IgD-negative memory B cell (primary cell): ENCODE measurements around the gene MSH3. TPM values are rescaled to one million over a fixed set of nuclear protein-coding genes. Genes with fewer than 3 reads are reported as not detected.
A peak's percentile ranks its signal among the peaks of the same experiment; 100 is the strongest.
"Not testable (repeated sequence)": the region's sequence is repeated elsewhere in the genome, so short reads cannot be mapped to it uniquely, and the experiment has no call there.

Experiments
- H3K27ac Mint-ChIP-seq, 3 donors: one replicate each; pipeline ENCODE4 v1.8.0; 2020 to 2022; ENCODE audit warnings: mild to moderate bottlenecking in 3 of 3, mixed read lengths in 3 of 3, moderate library complexity in 1 of 3
- H3K27me3 Mint-ChIP-seq: one replicate; pipeline ENCODE4 v1.8.0; 2021; ENCODE audit warnings: mixed read lengths
- H3K36me3 Mint-ChIP-seq: one replicate; pipeline ENCODE4 v1.8.0; 2020; ENCODE audit warnings: mild to moderate bottlenecking, mixed read lengths
- H3K4me1 Mint-ChIP-seq, 3 donors: one replicate each; pipeline ENCODE4 v1.8.0; 2020 to 2022; ENCODE audit warnings: mixed read lengths in 3 of 3, mild to moderate bottlenecking in 1 of 3
- H3K4me3 Mint-ChIP-seq, 4 donors: one replicate each; pipeline ENCODE4 v1.8.0; 2020 to 2022; ENCODE audit warnings: mild to moderate bottlenecking in 4 of 4, mixed read lengths in 4 of 4, moderate library complexity in 3 of 4
- H3K9me3 Mint-ChIP-seq, 3 donors: one replicate each; pipeline ENCODE4 v1.8.0; 2020 to 2021; ENCODE audit warnings: mixed read lengths in 3 of 3, mild to moderate bottlenecking in 1 of 3
- polyA plus RNA-seq: library from polyadenylated mRNA; unstranded; fragments of 300-500 nt; fragmentation: Illumina TruSeq; gene quantifications from one replicate; pipeline ENCODE4 v1.2.3, GENCODE V29; 2021

Gene MSH3
- polyA plus RNA-seq, 1 donor from 2014 or later, result 11.7 TPM

DNA sequence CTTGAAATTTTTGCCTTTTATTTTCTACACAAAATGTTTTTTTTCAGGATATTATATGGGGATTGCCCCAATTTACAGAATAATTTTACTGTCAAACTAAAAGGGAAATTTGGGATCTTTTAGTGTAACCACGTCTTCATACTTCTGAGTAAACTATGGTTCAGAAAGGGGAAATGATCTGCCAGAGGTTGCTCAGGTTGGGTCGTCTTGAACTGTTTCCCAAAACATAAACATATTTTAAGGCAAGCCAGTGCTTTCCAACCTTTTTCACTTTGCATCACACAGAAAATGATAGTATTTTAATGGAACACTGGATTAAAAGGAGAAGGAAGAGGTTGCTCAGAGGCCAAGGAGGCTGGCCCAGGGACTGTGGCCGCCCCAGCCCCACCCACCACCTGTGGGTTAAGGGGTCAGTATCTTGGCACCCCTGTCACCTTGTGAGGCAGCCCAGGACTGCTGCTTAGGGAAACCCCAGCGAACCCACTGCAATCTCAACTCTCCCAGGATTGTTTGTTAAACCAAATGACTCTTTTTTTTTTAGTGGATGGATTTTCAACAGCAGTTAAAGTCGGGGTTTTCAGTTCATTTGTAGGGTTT, 143.1 kb downstream of the MSH3 start:
- H3K9me3 Mint-ChIP-seq, result peaks cover 0 to 3% (median 0%) of the 10 kb centered on the region in 3 donors
- no peaks in the 10 kb centered on the region for H3K27me3 Mint-ChIP-seq
- peaks cover 0 to 2% (median 0%) of the 10 kb centered on the region in 3 donors for H3K4me1 Mint-ChIP-seq
- no peak overlapping the region for H3K27ac Mint-ChIP-seq
- no peak overlapping the region for H3K4me3 Mint-ChIP-seq
- peaks cover 15% of the 10 kb centered on the region for H3K36me3 Mint-ChIP-seq

GRCh38 chr5:80798166-80798565, 143.7 kb downstream of the MSH3 start:
- Mint-ChIP-seq H3K27me3 (no peaks in the 10 kb centered on the region), H3K4me1 (peaks cover 0 to 2% (median 0%) of the 10 kb centered on the region in 3 donors), H3K9me3 (peaks cover 0 to 3% (median 0%) of the 10 kb centered on the region in 3 donors), H3K4me3 (no peak overlapping the region), H3K36me3 (peaks cover 21% of the 10 kb centered on the region), H3K27ac (no peak overlapping the region)

DNA sequence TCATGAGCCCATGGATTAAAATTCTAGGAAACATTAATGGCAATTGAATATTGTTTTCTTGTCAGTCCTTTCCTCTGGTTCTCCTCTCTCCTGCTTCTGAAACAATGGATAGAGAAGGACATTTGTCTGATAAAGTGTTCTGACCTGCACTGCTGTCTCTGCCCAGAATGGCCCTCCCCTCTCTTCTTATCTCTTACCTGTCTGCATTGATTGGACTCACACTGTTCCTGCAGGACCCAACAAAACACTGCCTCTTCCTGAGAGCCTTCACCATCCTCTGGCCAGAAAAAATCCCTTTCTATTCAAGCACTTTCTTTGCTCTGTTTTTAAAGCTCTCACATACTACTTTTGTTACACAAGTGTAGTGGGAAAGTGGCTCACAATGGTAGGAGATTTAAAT, 144.2 kb downstream of the MSH3 start:
- Mint-ChIP-seq H3K4me1 (peaks cover 0 to 2% (median 0%) of the 10 kb centered on the region in 3 donors), H3K9me3 (peaks cover 0 to 3% (median 3%) of the 10 kb centered on the region in 3 donors), H3K36me3 (peaks cover 25% of the 10 kb centered on the region), H3K4me3 (no peak overlapping the region), H3K27ac (no peak overlapping the region), H3K27me3 (no peaks in the 10 kb centered on the region)

DNA sequence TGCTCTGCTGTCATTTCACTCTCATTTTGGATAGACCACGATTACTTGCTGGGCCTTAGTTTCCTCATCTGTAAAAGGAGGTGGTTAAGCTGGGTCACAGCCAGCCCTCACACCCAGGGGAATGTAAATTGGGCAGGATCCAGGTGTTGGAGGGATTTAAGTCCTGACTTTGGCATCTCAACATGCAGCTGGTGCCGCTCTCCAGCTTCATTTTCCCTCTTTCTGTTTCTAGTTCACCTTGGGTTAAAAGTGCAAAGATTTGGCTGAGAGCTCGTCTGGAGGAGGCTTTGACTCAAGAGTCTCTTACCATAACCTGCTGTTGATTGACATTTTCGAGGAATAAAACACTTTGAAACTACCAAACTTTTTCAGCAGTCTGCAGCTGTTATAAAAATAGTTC, 144.6 kb downstream of the MSH3 start:
- H3K9me3 Mint-ChIP-seq, result peaks cover 0 to 3% (median 3%) of the 10 kb centered on the region in 3 donors
- no peak overlapping the region for H3K4me3 Mint-ChIP-seq
- peaks cover 25% of the 10 kb centered on the region for H3K36me3 Mint-ChIP-seq
- no peaks in the 10 kb centered on the region for H3K27me3 Mint-ChIP-seq
- H3K27ac Mint-ChIP-seq, result no peak overlapping the region
- H3K4me1 Mint-ChIP-seq, result peaks cover 0 to 2% (median 0%) of the 10 kb centered on the region in 3 donors

- Mint-ChIP-seq H3K9me3 (peaks cover 0 to 3% (median 3%) of the 10 kb centered on the region in 3 donors), H3K27me3 (no peaks in the 10 kb centered on the region), H3K36me3 (peaks cover 25% of the 10 kb centered on the region), H3K27ac (no peak overlapping the region), H3K4me3 (no peak overlapping the region), H3K4me1 (peaks cover 0 to 2% (median 0%) of the 10 kb centered on the region in 3 donors)
Observed at GRCh38 chr5:80799573-80799972, 145.1 kb downstream of the MSH3 start.

GRCh38 chr5:80804332-80804731, 149.9 kb downstream of the MSH3 start:
- H3K27me3 Mint-ChIP-seq, result no peaks in the 10 kb centered on the region
- H3K9me3 Mint-ChIP-seq, result peaks cover 0 to 3% (median 3%) of the 10 kb centered on the region in 3 donors
- no peak overlapping the region for H3K4me3 Mint-ChIP-seq
- H3K36me3 Mint-ChIP-seq, result peaks cover 31% of the 10 kb centered on the region
- no peak overlapping the region for H3K27ac Mint-ChIP-seq
- H3K4me1 Mint-ChIP-seq, result no peaks in the 10 kb centered on the region

GRCh38 chr5:80805038-80805437, 150.6 kb downstream of the MSH3 start:
- H3K27ac Mint-ChIP-seq, result no peak overlapping the region
- no peaks in the 10 kb centered on the region for H3K4me1 Mint-ChIP-seq
- peaks cover 0 to 3% (median 3%) of the 10 kb centered on the region in 3 donors for H3K9me3 Mint-ChIP-seq
- H3K27me3 Mint-ChIP-seq, result no peaks in the 10 kb centered on the region
- no peak overlapping the region for H3K4me3 Mint-ChIP-seq
- H3K36me3 Mint-ChIP-seq, result peaks cover 34% of the 10 kb centered on the region

DNA sequence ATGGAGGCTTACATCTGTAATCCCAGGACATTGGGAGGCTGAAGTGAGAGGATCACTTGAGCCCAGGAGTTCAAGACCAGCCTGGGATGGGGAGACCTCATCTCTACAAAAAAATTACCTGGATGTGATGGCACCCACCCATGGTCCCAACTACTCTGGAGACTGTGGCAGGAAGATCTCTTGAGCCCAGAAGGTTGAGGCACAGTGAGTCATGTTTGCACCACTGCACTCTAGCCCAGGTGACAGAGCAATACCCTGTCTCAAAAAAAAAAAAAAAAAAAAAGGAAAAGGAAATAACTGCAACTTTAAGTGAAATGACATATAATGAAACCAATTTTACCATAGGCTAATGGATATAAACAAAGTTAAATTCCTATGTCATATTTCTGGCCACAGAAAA, 152.5 kb downstream of the MSH3 start:
- no peaks in the 10 kb centered on the region for H3K27me3 Mint-ChIP-seq
- H3K4me3 Mint-ChIP-seq, result no peak overlapping the region
- H3K27ac Mint-ChIP-seq, result no peak overlapping the region
- peaks cover 0 to 3% (median 0%) of the 10 kb centered on the region in 3 donors for H3K9me3 Mint-ChIP-seq
- no peaks in the 10 kb centered on the region for H3K4me1 Mint-ChIP-seq
- peaks cover 27% of the 10 kb centered on the region for H3K36me3 Mint-ChIP-seq

- peaks cover 19% of the 10 kb centered on the region for H3K36me3 Mint-ChIP-seq
- H3K27ac Mint-ChIP-seq, result no peak overlapping the region
- no peaks in the 10 kb centered on the region for H3K9me3 Mint-ChIP-seq
- no peaks in the 10 kb centered on the region for H3K4me1 Mint-ChIP-seq
- no peaks in the 10 kb centered on the region for H3K27me3 Mint-ChIP-seq
- H3K4me3 Mint-ChIP-seq, result no peak overlapping the region
Observed at GRCh38 chr5:80809451-80809850, 155.0 kb downstream of the MSH3 start.

- no peak overlapping the region for H3K27ac Mint-ChIP-seq
- peaks cover 25% of the 10 kb centered on the region for H3K36me3 Mint-ChIP-seq
Observed at GRCh38 chr5:80810425-80810824, 156.0 kb downstream of the MSH3 start.

GRCh38 chr5:80816590-80816989, 162.1 kb downstream of the MSH3 start:
- Mint-ChIP-seq H3K27me3 (no peaks in the 10 kb centered on the region), H3K36me3 (peaks cover 33% of the 10 kb centered on the region)

More at GRCh38 chr5:80810425-80810824, 156.0 kb downstream of the MSH3 start:
- H3K9me3 Mint-ChIP-seq, result no peaks in the 10 kb centered on the region
- no peak overlapping the region for H3K4me3 Mint-ChIP-seq
- H3K27me3 Mint-ChIP-seq, result no peaks in the 10 kb centered on the region
- H3K4me1 Mint-ChIP-seq, result no peaks in the 10 kb centered on the region

DNA sequence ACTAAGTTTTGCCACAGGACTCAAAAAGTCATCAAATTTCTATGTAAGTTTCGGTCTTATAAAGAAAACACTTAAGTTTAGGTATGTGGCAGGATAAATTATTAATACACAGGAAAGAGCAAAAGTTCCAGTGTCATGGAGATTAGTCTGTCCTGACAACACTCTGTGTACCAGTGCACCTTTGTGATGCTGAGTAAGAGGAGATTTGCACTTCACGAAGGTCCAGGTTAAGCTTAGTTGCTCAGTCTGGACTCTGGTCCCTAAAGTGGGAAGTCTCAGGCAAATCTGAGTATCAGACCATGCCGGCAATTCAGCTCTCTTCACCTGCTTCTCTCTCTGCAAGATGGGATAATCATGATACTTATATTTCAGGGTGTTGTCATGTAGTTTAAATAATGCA, 166.2 kb downstream of the MSH3 start:
- H3K4me1 Mint-ChIP-seq, result peaks cover 0 to 1% (median 0%) of the 10 kb centered on the region in 3 donors
- H3K27ac Mint-ChIP-seq, result no peak overlapping the region
- H3K9me3 Mint-ChIP-seq, result peaks cover 0 to 8% (median 5%) of the 10 kb centered on the region in 3 donors
- no peak overlapping the region for H3K4me3 Mint-ChIP-seq
- H3K36me3 Mint-ChIP-seq, result peaks cover 31% of the 10 kb centered on the region
- no peaks in the 10 kb centered on the region for H3K27me3 Mint-ChIP-seq

More at GRCh38 chr5:80816590-80816989, 162.1 kb downstream of the MSH3 start:
- H3K27ac Mint-ChIP-seq, result peak overlapping the region in 2 of 3 donors; percentile 0 to 49
- H3K4me1 Mint-ChIP-seq, result peaks cover 0 to 1% (median 0%) of the 10 kb centered on the region in 3 donors
- H3K4me3 Mint-ChIP-seq, result no peak overlapping the region
- peaks cover 0 to 4% (median 0%) of the 10 kb centered on the region in 3 donors for H3K9me3 Mint-ChIP-seq

- Mint-ChIP-seq H3K4me3 (no peak overlapping the region), H3K27me3 (no peaks in the 10 kb centered on the region), H3K36me3 (peaks cover 19% of the 10 kb centered on the region), H3K9me3 (peaks cover 0 to 6% (median 5%) of the 10 kb centered on the region in 3 donors), H3K4me1 (no peaks in the 10 kb centered on the region), H3K27ac (no peak overlapping the region)
Observed at GRCh38 chr5:80822640-80823039, 168.2 kb downstream of the MSH3 start.

DNA sequence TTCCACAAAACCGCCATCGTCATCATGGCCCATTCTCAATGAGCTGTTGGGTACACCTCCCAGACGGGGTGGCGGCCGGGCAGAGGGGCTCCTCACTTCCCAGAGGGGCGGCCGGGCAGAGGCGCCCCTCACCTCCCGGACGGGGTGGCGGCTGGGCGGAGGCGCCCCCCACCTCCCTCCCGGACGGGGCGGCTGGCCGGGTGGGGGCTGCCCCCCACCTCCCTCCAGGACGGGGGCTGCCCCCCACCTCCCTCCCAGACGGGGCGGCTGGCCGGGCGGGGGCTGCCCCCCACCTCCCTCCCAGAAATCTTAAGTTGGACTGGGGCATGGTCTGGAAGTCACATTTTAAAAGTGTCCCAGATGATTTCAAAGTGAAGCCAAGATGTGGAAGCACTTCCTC, 169.7 kb downstream of the MSH3 start:
- peaks cover 25% of the 10 kb centered on the region for H3K36me3 Mint-ChIP-seq
- H3K27ac Mint-ChIP-seq, H3K4me3 Mint-ChIP-seq, H3K4me1 Mint-ChIP-seq, H3K27me3 Mint-ChIP-seq: not testable (repeated sequence)
- peaks cover 4 to 13% (median 9%) of the 10 kb centered on the region in 3 donors for H3K9me3 Mint-ChIP-seq

DNA sequence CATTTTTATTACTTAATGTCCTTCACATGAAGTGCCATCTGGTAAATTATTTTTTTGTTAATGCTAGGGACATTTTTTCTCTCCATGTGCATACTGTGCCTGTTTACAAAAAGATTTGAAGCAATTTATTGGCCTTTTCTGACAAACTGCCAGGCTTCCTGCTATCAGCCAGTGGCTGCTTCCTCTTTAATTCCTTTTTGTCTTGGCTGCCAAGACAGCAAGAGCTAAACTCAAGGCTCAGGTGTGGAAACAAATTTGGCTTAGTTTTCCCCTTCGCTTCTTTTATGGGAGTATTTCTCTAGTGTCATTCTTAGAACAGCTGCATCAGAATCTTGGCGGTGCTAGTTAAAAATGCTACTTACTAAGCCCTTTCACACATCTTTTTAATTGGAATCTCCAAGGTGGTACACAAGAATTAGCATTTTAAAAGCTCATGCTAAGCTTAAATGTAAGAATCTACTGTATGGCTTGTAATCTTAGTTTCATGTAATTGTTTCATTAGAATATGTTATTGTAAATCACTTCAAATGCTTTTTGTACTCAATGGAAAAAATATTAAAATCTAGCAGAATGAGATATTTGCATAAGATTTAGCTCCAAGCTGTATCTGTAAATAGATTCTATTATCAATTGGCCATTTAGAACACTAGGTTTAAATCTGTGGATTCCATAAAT, 171.5 kb downstream of the MSH3 start:
- H3K9me3 Mint-ChIP-seq, result peaks cover 9 to 16% (median 9%) of the 10 kb centered on the region in 3 donors
- H3K27me3 Mint-ChIP-seq, result no peaks in the 10 kb centered on the region
- no peak overlapping the region for H3K27ac Mint-ChIP-seq
- no peaks in the 10 kb centered on the region for H3K4me1 Mint-ChIP-seq
- no peak overlapping the region for H3K4me3 Mint-ChIP-seq
- peaks cover 35% of the 10 kb centered on the region for H3K36me3 Mint-ChIP-seq

DNA sequence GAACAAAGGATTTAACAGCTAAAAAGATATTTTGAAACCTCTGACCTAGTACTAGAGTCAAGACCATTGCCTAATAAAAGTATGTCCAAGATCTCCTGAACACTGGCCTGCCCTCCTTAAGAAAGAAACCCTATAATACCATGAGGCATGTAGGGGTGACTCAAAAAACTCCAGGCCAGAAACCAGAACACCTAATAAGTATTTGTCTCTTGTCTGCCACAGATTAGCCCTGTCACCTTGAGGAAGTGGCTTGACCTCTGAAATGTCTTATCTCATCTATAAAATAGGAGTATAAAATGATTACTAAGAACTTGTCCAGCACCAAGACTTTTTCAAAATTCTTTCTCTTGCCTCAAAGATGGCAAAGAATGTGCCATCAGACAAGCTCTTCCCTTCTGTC, 180.3 kb downstream of the MSH3 start:
- no peak overlapping the region for H3K4me3 Mint-ChIP-seq
- H3K9me3 Mint-ChIP-seq, result no peaks in the 10 kb centered on the region
- H3K27me3 Mint-ChIP-seq, result no peaks in the 10 kb centered on the region
- peaks cover 15% of the 10 kb centered on the region for H3K36me3 Mint-ChIP-seq
- H3K4me1 Mint-ChIP-seq, result peaks cover 0 to 2% (median 0%) of the 10 kb centered on the region in 3 donors
- H3K27ac Mint-ChIP-seq, result no peak overlapping the region
